Measurements from ENCODE around the gene ARID1B.

Gene ARID1B

DNA sequence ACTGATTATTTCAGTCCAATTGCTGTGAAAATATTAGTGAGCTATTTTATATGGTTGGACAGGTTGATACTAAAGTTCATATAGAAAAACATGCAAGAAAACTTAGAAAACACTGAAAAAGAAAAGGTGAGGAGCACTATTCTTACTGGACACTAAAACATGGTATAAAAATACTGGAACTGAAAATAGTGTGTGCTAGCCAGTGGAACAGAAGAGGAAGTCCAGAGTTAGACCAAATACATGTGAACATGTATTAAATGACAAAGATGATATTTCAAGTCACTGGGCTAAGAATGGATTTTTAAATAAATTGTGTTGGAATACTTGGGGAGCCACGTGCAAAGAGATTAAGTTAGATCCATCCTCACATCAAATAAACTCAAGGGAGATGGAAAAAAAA, 327.6 kb downstream of the ARID1B start:
- Mint-ChIP-seq H3K27ac (no peak overlapping the region), H3K9me3 (ENCODE audit: low read depth) (no peaks in the 10 kb centered on the region), H3K4me3 (no peak overlapping the region), H3K4me1 (ENCODE audit: low read depth) (peaks cover 57% of the 10 kb centered on the region), H3K27me3 (no peaks in the 10 kb centered on the region), H3K36me3 (peaks cover 7% of the 10 kb centered on the region)

DNA sequence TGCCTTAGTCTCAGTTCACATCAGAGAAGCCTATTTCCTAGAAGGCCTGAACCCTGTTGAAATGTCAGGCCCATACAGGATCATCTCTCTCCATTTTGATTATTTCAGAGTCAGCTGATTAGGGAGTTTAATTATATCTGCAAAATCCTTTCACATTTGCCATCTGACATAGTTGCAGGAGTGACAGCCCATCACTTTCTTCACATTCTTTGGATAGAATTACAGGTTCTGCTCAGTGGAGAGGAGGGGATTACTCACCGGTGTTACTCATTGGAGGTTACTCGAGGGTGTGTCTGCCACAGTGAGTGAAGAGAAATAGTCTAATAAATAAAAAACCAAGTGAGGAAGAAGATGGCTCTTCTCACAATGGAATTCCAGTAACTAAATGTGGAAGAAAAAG, 329.3 kb downstream of the ARID1B start:
- H3K4me1 Mint-ChIP-seq (ENCODE audit: low read depth): peaks cover 42% of the 10 kb centered on the region
- H3K4me3 Mint-ChIP-seq: no peak overlapping the region
- H3K27me3 Mint-ChIP-seq: no peaks in the 10 kb centered on the region
- H3K9me3 Mint-ChIP-seq (ENCODE audit: low read depth): no peaks in the 10 kb centered on the region
- no peak overlapping the region for H3K27ac Mint-ChIP-seq
- H3K36me3 Mint-ChIP-seq: peaks cover 8% of the 10 kb centered on the region

GRCh38 chr6:157107571-157107914, 330.4 kb downstream of the ARID1B start:
- Mint-ChIP-seq H3K4me1 (ENCODE audit: low read depth) (peaks cover 41% of the 10 kb centered on the region), H3K27me3 (no peaks in the 10 kb centered on the region), H3K36me3 (peaks cover 10% of the 10 kb centered on the region), H3K4me3 (no peak overlapping the region), H3K9me3 (ENCODE audit: low read depth) (no peaks in the 10 kb centered on the region), H3K27ac (peak overlapping the region; percentile 58)

- H3K9me3 Mint-ChIP-seq (ENCODE audit: low read depth): no peaks in the 10 kb centered on the region
- H3K4me1 Mint-ChIP-seq (ENCODE audit: low read depth): peaks cover 41% of the 10 kb centered on the region
- no peak overlapping the region for H3K4me3 Mint-ChIP-seq
- H3K27me3 Mint-ChIP-seq: no peaks in the 10 kb centered on the region
- H3K27ac Mint-ChIP-seq: peak overlapping the region; percentile 19
- peaks cover 10% of the 10 kb centered on the region for H3K36me3 Mint-ChIP-seq
These were observed 330.9 kb downstream of the ARID1B start for GRCh38 chr6:157107915-157108651.

- Mint-ChIP-seq H3K27ac (no peak overlapping the region), H3K27me3 (no peaks in the 10 kb centered on the region), H3K9me3 (ENCODE audit: low read depth) (no peaks in the 10 kb centered on the region), H3K36me3 (peaks cover 16% of the 10 kb centered on the region), H3K4me1 (ENCODE audit: low read depth) (peaks cover 43% of the 10 kb centered on the region), H3K4me3 (no peak overlapping the region)
These were observed 331.7 kb downstream of the ARID1B start for GRCh38 chr6:157108923-157109322.

DNA sequence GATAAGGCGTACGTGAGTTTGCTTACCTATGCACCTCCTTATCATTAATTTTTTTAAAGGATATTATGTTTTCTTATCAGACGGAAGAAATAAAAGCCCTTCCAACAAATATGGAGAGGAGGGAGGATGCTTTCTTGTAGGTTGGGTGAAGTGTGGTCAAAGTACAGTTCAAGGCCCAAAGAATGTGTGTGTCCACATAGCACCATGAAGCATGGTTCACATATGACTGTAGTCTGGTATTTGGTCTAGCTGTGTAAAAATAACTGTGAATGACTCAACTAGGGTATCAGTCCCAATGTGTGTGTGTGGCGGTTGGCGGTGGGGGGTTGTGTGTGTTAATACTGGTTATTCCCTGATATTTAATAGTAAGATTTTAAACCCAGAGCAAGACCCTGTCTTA, 333.4 kb downstream of the ARID1B start:
- Mint-ChIP-seq H3K36me3 (peaks cover 17% of the 10 kb centered on the region), H3K27me3 (no peaks in the 10 kb centered on the region), H3K4me1 (ENCODE audit: low read depth) (peaks cover 40% of the 10 kb centered on the region), H3K27ac (no peak overlapping the region), H3K9me3 (ENCODE audit: low read depth) (no peaks in the 10 kb centered on the region), H3K4me3 (no peak overlapping the region)

DNA sequence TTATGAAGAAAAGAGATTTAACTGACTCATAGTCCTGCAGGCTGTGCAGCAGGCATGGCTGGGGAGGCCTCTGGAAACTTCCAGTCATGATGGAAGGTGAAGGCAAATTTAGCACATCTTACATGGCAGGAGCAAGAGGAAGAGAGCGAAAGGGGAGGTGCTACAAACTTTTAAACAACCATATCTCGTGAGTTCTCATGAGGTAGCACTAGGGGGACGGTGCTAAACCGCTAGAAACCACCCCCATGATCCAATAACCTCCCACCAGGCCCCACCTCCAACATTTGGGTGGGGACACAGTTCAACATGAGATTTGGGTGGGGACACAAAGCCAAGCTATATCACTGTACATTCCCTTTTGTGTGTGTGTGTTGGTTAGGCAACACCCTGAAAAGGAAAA, 336.2 kb downstream of the ARID1B start:
- Mint-ChIP-seq H3K9me3 (ENCODE audit: low read depth) (no peaks in the 10 kb centered on the region), H3K36me3 (peaks cover 17% of the 10 kb centered on the region)

DNA sequence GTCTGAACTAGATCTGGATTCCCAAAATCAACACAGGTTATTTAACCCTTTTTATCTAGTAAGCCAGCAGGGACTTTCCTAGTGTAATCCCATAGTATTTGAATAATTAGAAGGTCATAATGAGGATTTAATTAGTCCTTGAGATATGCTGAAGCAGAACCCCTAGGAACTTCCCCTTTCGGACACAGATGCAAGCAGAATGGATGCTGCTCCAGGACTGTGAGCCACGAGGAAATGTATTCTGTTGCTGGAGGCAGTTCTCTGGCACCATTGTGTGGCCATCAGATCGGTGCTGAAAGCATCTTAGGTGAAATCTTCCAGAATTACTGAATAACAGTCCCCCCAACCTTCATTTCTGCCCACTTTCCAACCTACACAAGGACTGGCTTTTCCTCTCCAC, 339.2 kb downstream of the ARID1B start:
- no peak overlapping the region for H3K27ac Mint-ChIP-seq

More for the DNA sequence above, 336.2 kb downstream of the ARID1B start:
- Mint-ChIP-seq H3K27me3 (no peaks in the 10 kb centered on the region), H3K27ac (no peak overlapping the region), H3K4me3 (no peak overlapping the region), H3K4me1 (ENCODE audit: low read depth) (peaks cover 18% of the 10 kb centered on the region)

DNA sequence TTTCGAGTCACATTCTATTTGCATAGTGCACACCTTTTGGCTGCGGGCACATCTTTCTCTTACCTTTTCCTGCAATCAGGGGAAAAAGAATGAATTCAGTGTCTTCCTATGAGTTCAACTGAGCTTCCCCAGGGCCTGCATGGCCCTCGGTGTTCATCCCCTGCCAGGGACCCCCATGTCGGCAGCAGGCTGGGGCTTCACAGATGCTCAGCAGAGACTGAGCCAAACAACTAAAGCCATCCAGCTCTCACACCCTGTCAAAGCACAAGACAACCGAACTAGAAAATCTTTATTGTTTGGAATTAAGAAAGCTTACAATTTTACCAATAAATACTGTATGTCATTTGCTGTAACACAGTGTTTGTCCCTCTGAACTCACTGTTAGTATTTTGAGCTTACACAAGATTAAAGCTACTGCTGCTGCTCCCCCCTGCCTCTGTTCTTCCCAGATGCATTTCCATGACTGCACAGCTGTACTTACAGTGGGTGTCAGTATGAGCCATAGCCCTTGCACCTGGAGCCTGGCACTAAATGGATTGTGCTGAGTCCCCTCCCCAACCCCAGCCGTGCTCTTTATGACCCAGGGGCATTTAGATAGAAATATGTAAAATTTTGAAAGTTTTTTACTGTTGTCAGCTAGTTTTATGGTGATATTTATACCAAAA, 340.4 kb downstream of the ARID1B start:
- no peak overlapping the region for H3K4me3 Mint-ChIP-seq
- H3K36me3 Mint-ChIP-seq: peaks cover 15% of the 10 kb centered on the region
- no peak overlapping the region for H3K27ac Mint-ChIP-seq
- H3K9me3 Mint-ChIP-seq (ENCODE audit: low read depth): no peaks in the 10 kb centered on the region
- H3K4me1 Mint-ChIP-seq (ENCODE audit: low read depth): peaks cover 13% of the 10 kb centered on the region
- H3K27me3 Mint-ChIP-seq: no peaks in the 10 kb centered on the region

More for the DNA sequence above, 339.2 kb downstream of the ARID1B start:
- no peaks in the 10 kb centered on the region for H3K27me3 Mint-ChIP-seq
- H3K4me1 Mint-ChIP-seq (ENCODE audit: low read depth): peaks cover 13% of the 10 kb centered on the region
- H3K36me3 Mint-ChIP-seq: peaks cover 14% of the 10 kb centered on the region
- no peaks in the 10 kb centered on the region for H3K9me3 Mint-ChIP-seq (ENCODE audit: low read depth)
- H3K4me3 Mint-ChIP-seq: no peak overlapping the region

- Mint-ChIP-seq H3K4me3 (no peak overlapping the region), H3K27me3 (no peaks in the 10 kb centered on the region), H3K27ac (no peak overlapping the region), H3K4me1 (ENCODE audit: low read depth) (peaks cover 11% of the 10 kb centered on the region), H3K36me3 (peaks cover 11% of the 10 kb centered on the region), H3K9me3 (ENCODE audit: low read depth) (no peaks in the 10 kb centered on the region)
These were observed 342.4 kb downstream of the ARID1B start for GRCh38 chr6:157119502-157120027.

DNA sequence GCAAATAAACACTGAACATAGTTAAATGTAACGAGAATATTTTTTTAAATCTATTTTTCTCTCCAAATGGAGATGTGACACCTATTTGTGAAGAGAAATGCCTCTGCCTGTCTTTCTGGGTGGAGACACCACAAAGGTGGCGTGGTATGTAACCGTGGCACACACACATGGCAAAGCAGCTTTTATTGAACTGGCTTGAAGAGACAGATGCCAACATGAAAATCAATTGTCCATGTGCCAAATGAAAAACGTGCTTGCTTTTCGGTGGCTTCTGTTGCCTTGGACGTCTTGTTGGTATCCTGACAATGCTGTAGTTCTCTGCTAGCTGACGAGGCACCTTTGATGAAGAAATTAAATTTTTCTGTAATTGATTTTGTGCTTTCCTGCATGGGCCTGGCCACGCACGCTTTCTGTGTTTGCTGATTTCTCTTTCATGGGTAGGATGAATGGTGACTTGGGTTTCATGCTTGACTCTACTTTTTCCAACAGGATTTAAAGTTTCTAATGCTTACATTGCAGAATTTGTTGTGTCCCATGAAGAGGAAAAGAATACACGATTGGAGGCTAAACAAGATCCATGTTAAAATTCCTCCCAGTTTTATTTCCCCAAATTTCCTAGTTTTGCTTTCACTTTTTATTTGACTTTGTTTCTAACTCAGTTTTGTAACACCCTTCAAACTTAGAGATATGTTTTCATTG, 343.5 kb downstream of the ARID1B start:
- no peak overlapping the region for H3K27ac Mint-ChIP-seq
- H3K27me3 Mint-ChIP-seq: no peaks in the 10 kb centered on the region
- no peak overlapping the region for H3K4me3 Mint-ChIP-seq
- H3K4me1 Mint-ChIP-seq (ENCODE audit: low read depth): peaks cover 12% of the 10 kb centered on the region
- no peaks in the 10 kb centered on the region for H3K9me3 Mint-ChIP-seq (ENCODE audit: low read depth)
- peaks cover 8% of the 10 kb centered on the region for H3K36me3 Mint-ChIP-seq

DNA sequence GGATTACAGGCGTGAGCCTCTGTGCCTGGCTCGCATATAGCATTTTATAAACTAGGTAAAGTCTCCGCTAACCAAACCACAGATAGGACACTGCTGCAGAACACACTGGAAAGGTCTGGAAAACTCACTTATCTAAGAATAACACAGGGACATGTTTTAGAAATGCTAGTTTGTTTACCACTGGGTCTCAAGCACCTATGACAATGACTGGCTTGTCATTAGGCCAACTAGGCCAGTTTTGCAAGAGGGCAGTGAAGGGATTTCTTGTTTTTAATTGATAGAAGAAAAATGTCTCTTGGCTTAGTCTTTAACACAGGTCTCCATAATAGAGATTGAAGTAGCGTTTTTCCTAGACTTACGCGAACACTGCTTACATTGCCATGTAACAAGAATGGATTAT, 344.7 kb downstream of the ARID1B start:
- no peaks in the 10 kb centered on the region for H3K9me3 Mint-ChIP-seq (ENCODE audit: low read depth)
- peaks cover 8% of the 10 kb centered on the region for H3K36me3 Mint-ChIP-seq
- no peak overlapping the region for H3K4me3 Mint-ChIP-seq
- no peaks in the 10 kb centered on the region for H3K27me3 Mint-ChIP-seq
- H3K4me1 Mint-ChIP-seq (ENCODE audit: low read depth): peaks cover 12% of the 10 kb centered on the region
- H3K27ac Mint-ChIP-seq: no peak overlapping the region

DNA sequence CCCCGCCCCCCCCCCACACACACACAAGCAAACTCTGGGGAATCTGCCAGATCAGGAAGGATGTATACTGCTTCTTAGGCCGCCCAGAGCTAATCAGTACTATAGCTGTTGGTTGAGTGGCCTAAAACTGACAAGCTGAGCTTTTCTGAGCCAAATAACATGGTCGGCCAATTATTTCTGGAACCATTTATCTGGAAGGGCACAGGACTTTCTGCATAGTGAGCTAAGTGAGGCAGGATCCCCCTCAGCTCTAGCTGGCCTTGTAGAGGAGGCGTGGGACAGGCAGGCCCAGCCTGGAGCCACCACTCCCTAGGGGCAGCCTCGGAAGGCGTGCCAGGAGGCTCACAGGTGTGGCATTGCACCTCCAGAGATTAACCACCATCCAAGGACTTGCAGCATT, 346.1 kb downstream of the ARID1B start:
- Mint-ChIP-seq H3K9me3 (ENCODE audit: low read depth) (no peaks in the 10 kb centered on the region), H3K4me3 (no peak overlapping the region), H3K27me3 (no peaks in the 10 kb centered on the region), H3K36me3 (peaks cover 9% of the 10 kb centered on the region), H3K4me1 (ENCODE audit: low read depth) (peaks cover 13% of the 10 kb centered on the region), H3K27ac (no peak overlapping the region)

- H3K36me3 Mint-ChIP-seq: peaks cover 12% of the 10 kb centered on the region
- no peak overlapping the region for H3K27ac Mint-ChIP-seq
- H3K4me1 Mint-ChIP-seq (ENCODE audit: low read depth): peaks cover 14% of the 10 kb centered on the region
These were observed 347.5 kb downstream of the ARID1B start for GRCh38 chr6:157124485-157125254.

More at GRCh38 chr6:157124485-157125254, 347.5 kb downstream of the ARID1B start:
- Mint-ChIP-seq H3K4me3 (no peak overlapping the region), H3K9me3 (ENCODE audit: low read depth) (no peaks in the 10 kb centered on the region), H3K27me3 (no peaks in the 10 kb centered on the region)

All from activated naive CD8-positive, alpha-beta T cell (primary cell).